Measurements from ENCODE around the gene ZBTB42. TPM values are rescaled to one million over a fixed set of nuclear protein-coding genes. Genes with fewer than 3 reads are reported as not detected.

ZBTB42 gene
- total and polyA plus RNA-seq, 2 of the 13 experiments (the other 11 are each of a cell fraction or from before 2014, with no cell fraction given): 2.8 to 4.2 TPM

- TF ChIP-seq ZNF343 (CRISPR knock-in tag; IDR thresholded peaks at IDR 0.05) (0 out of 2 replicates have a peak, but pooled peaks have one; percentile 36), ZNF362 (CRISPR knock-in tag; IDR thresholded peaks at IDR 0.05; ENCODE audit: borderline replicate concordance) (no peak), HMGXB4 (CRISPR knock-in tag; IDR thresholded peaks at IDR 0.05; ENCODE audit: borderline replicate concordance in 1 of 2, low read depth in 1 of 2) (peak; percentile 73 to 90), ZBTB4 (CRISPR knock-in tag; IDR thresholded peaks at IDR 0.05; ENCODE audit: borderline replicate concordance) (no peak), TFDP1 (CRISPR knock-in tag; IDR thresholded peaks at IDR 0.05; ENCODE audit: borderline replicate concordance) (peak; percentile 53; the same call in 1 of the 2 replicates), TAF1 (CRISPR knock-in tag; IDR thresholded peaks at IDR 0.05) (no peak), ZKSCAN8 (CRISPR knock-in tag; IDR thresholded peaks at IDR 0.05; ENCODE audit: borderline replicate concordance) (no peak), CBX1 (IDR thresholded peaks at IDR 0.05; ENCODE audit: low read depth) (no peak), TP53 (CRISPR knock-in tag; conservative IDR thresholded peaks at IDR 0.05) (no peak), ZMAT5 (CRISPR knock-in tag; IDR thresholded peaks at IDR 0.05; ENCODE audit: borderline replicate concordance, low read depth) (no peak), NFE2 (CRISPR knock-in tag; IDR thresholded peaks at IDR 0.05) (no peak), ZFP36 (IDR thresholded peaks at IDR 0.05; ENCODE audit: borderline replicate concordance, low read depth, low read length, partially characterized antibody) (no peak), ZBTB26 (CRISPR knock-in tag; IDR thresholded peaks at IDR 0.05; ENCODE audit: borderline replicate concordance) (no peak; the same call in 1 of the 2 replicates), BHLHE40 (IDR thresholded peaks at IDR 0.05; ENCODE audit: low read length) (peak; percentile 49; the same call in 1 of the 2 replicates), PPARG (CRISPR knock-in tag; conservative IDR thresholded peaks at IDR 0.05) (no peak), TRAFD1 (CRISPR knock-in tag; IDR thresholded peaks at IDR 0.05; ENCODE audit: borderline replicate concordance) (no peak)
Observed at GRCh38 chr14:104768437-104769323, 32.2 kb upstream of the ZBTB42 start (continued).

Measured in HepG2 (cell line).